ENCODE results near the gene CALCOCO2. TPM values are rescaled to one million over a fixed set of nuclear protein-coding genes. Genes with fewer than 3 reads are reported as not detected.

Gene CALCOCO2
- polyA plus RNA-seq, 1 donor (not counting 4 experiments of a cell fraction or from before 2014, with no cell fraction given), result 76.0 TPM

DNA sequence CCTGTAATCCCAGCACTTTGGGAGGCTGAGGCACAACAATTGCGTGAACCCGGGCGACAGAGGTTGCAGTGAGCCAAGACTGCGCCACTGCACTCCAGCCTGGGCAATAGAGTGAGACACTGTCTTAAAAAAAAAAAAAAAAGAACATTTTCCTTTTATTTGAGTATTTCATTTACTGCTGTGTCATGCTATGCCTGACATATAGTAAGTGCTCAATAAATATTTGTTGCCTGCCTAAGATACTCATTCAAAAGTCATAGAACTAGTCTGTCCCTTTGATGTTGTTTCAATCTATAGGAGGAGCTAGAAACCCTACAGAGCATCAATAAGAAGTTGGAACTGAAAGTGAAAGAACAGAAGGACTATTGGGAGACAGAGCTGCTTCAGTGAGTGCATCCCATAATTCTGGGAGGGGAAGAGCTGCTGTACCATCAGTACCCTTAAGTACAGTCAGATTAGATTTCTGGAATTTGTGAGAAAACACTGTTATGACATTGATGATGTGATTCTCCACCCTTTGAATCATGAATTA, 20.0 kb downstream of the CALCOCO2 start:
- no peak for TF ChIP-seq EZH2 (IDR thresholded peaks at IDR 0.05; ENCODE audit: low read length)
- no peak for TF ChIP-seq CTCF (optimal IDR thresholded peaks at IDR 0.05 in 1 of 3, IDR thresholded peaks at IDR 0.05 in 1 of 3, conservative IDR thresholded peaks at IDR 0.05 in 1 of 3; ENCODE audit: extremely low read depth in 1 of 3, insufficient read depth in 2 of 3, low read length in 3 of 3)
- Histone ChIP-seq H4K20me1 (ENCODE audit: control insufficient read depth, extremely low read depth, insufficient read depth, low read length) (no peaks in the 10 kb centered on the region), H3K4me3 (ENCODE audit: control insufficient read depth in 2 of 3, extremely low read depth in 1 of 3, insufficient read depth in 2 of 3, low read depth in 1 of 3, low read length in 3 of 3) (no peak overlapping the region), H3K4me2 (ENCODE audit: control insufficient read depth, extremely low read depth, insufficient read depth, low read depth, low read length) (no peak overlapping the region), H3K79me2 (ENCODE audit: control insufficient read depth, insufficient read depth, low read length) (no peaks in the 10 kb centered on the region), H3K9me1 (ENCODE audit: control insufficient read depth, extremely low read depth, insufficient read depth, low read length) (no peaks in the 10 kb centered on the region), H3K9ac (ENCODE audit: control insufficient read depth, extremely low read depth, insufficient read depth, low read length) (no peak overlapping the region), H3K9me3 (ENCODE audit: control insufficient read depth, low read depth, low read length) (no peaks in the 10 kb centered on the region), H3K36me3 (ENCODE audit: control insufficient read depth in 2 of 2, extremely low read depth in 1 of 2, insufficient read depth in 2 of 2, low read length in 2 of 2) (peaks cover 13 to 25% of the 10 kb centered on the region in 2 experiments), H3K27me3 (ENCODE audit: control insufficient read depth, extremely low read depth, insufficient read depth, low read length) (no peaks in the 10 kb centered on the region), H3K27ac (ENCODE audit: control insufficient read depth, insufficient read depth, low read length) (no peak overlapping the region), H2AFZ (ENCODE audit: control insufficient read depth, low read length) (no peak overlapping the region), H3K4me1 (ENCODE audit: control insufficient read depth, extremely low read depth, insufficient read depth, low read length) (no peaks in the 10 kb centered on the region)
- FAIRE-seq (no peak), DNase-seq (ENCODE audit: low read depth, low spot score) (no peak)
- dilution Hi-C loops (cut with MboI; ENCODE audit: extremely low pct_ligation_motif_present, low sequenced_read_pairs), result no loop called here

DNA sequence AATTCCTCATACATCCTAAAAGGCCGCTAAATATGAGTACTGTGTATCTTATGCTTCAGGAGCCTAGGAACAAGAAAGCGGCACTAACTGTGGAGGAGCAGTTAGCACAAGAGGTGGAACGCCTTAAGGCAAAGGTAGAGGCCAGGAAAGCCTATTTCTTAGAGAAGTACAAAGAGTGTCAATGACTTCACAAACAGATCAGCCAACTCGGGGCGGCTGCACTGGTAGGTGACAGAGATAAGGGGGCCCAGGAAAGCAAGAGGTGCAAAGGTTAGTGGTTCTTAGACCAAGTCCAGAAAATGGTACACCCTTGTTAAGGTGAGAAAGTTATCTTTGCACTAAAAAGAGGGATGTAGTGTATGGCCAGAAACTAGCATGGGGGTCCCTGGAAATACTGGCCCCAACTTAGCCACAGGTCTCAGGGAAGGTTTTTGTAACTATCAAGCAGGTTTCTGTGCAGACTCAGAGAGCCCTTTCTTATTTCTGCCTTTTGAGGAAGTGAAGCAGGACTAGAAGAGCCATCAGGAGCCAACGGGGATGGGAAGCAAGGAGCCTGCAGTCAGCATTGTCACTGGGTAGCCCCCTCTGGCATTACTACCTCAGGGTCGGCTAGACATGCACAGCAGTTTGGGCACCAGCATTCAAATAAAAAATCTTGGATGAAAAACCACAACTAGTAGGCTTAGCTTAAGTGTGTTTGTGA, 24.1 kb downstream of the CALCOCO2 start:
- Histone ChIP-seq H3K4me2 (ENCODE audit: control insufficient read depth, extremely low read depth, insufficient read depth, low read depth, low read length) (no peak overlapping the region), H3K9ac (ENCODE audit: control insufficient read depth, extremely low read depth, insufficient read depth, low read length) (no peak overlapping the region), H3K9me3 (ENCODE audit: control insufficient read depth, low read depth, low read length) (no peaks in the 10 kb centered on the region), H3K79me2 (ENCODE audit: control insufficient read depth, insufficient read depth, low read length) (no peaks in the 10 kb centered on the region), H3K9me1 (ENCODE audit: control insufficient read depth, extremely low read depth, insufficient read depth, low read length) (no peaks in the 10 kb centered on the region), H3K27ac (ENCODE audit: control insufficient read depth, insufficient read depth, low read length) (no peak overlapping the region), H3K4me1 (ENCODE audit: control insufficient read depth, extremely low read depth, insufficient read depth, low read length) (no peaks in the 10 kb centered on the region), H4K20me1 (ENCODE audit: control insufficient read depth, extremely low read depth, insufficient read depth, low read length) (no peaks in the 10 kb centered on the region), H3K36me3 (ENCODE audit: control insufficient read depth in 2 of 2, extremely low read depth in 1 of 2, insufficient read depth in 2 of 2, low read length in 2 of 2) (peaks cover 11 to 15% of the 10 kb centered on the region in 2 experiments), H2AFZ (ENCODE audit: control insufficient read depth, low read length) (no peak overlapping the region), H3K27me3 (ENCODE audit: control insufficient read depth, extremely low read depth, insufficient read depth, low read length) (no peaks in the 10 kb centered on the region), H3K4me3 (ENCODE audit: control insufficient read depth in 2 of 3, extremely low read depth in 1 of 3, insufficient read depth in 2 of 3, low read depth in 1 of 3, low read length in 3 of 3) (no peak overlapping the region)
- no peak for DNase-seq (ENCODE audit: low read depth, low spot score)
- dilution Hi-C loops (cut with MboI; ENCODE audit: extremely low pct_ligation_motif_present, low sequenced_read_pairs), result no loop called here
- TF ChIP-seq EZH2 (IDR thresholded peaks at IDR 0.05; ENCODE audit: low read length), result no peak
- no peak for FAIRE-seq
